Neural cell (in vitro differentiated cells): ENCODE data around the gene PLEKHM1. TPM values are rescaled to one million over a fixed set of nuclear protein-coding genes. Genes with fewer than 3 reads are reported as not detected.

Source experiments
- H2AFZ ChIP-seq: fragments of 200-600, 300-800 bp; sonication (generic), shearing (Covaris generic); 2 replicates; pipeline ENCODE4 v1.6.0; 2014; ENCODE audit warnings: low read depth, mild to moderate bottlenecking, antibody characterized with exemption, low read length, moderate library complexity
- H3F3A ChIP-seq: fragments of 200-600 bp; shearing (Covaris generic); 2 replicates; pipeline ENCODE4 v1.6.1; 2016; ENCODE audit warnings: mild to moderate bottlenecking, moderate library complexity, mixed read lengths, antibody characterized with exemption, low read length; ENCODE audit not compliant: insufficient read depth, poor library complexity, severe bottlenecking
- H3K27ac ChIP-seq: fragments of 200-600, 300-800 bp; sonication (generic), shearing (Covaris generic); 2 replicates; pipeline ENCODE4 v1.5.1; 2014; ENCODE audit warnings: mild to moderate bottlenecking, low read length, moderate library complexity
- H3K27me3 ChIP-seq: fragments of 300-800, 200-600 bp; sonication (generic), shearing (Covaris generic); 2 replicates; pipeline ENCODE4 v1.6.0; 2014; ENCODE audit warnings: mild to moderate bottlenecking, low read depth, low read length, moderate library complexity; ENCODE audit not compliant: insufficient read depth
- H3K36me3 ChIP-seq: fragments of 300-800, 200-600 bp; sonication (generic), shearing (Covaris generic); 2 replicates; pipeline ENCODE4 v1.5.1; 2014; ENCODE audit warnings: mild to moderate bottlenecking, antibody characterized with exemption, low read length, moderate library complexity; ENCODE audit not compliant: insufficient read depth
- H3K4me2 ChIP-seq: fragments of 300-800, 200-600 bp; sonication (generic), shearing (Covaris generic); 2 replicates; pipeline ENCODE4 v1.6.0; 2014; ENCODE audit warnings: mild to moderate bottlenecking, low read length
- H3K4me3 ChIP-seq: fragments of 300-800, 200-600 bp; sonication (generic), shearing (Covaris generic); 2 replicates; pipeline ENCODE4 v1.5.1; 2014; ENCODE audit warnings: mild to moderate bottlenecking, low read length, moderate library complexity
- H3K79me2 ChIP-seq: fragments of 200-600 bp; shearing (Covaris generic); replicated peaks from 2 replicates; pipeline ENCODE4 v1.6.0; 2014; ENCODE audit warnings: mild to moderate bottlenecking, low read length, moderate library complexity; ENCODE audit not compliant: insufficient read depth
- H3K9ac ChIP-seq: fragments of 300-800, 200-600 bp; sonication (generic), shearing (Covaris generic); 2 replicates; pipeline ENCODE4 v1.6.1; 2016; ENCODE audit warnings: mild to moderate bottlenecking, low read length, mixed read lengths
- H3K9me2 ChIP-seq: fragments of 200-600 bp; shearing (Covaris generic); 2 replicates; pipeline ENCODE4 v1.6.1; 2016; ENCODE audit warnings: mild to moderate bottlenecking, low read length, mixed read lengths; ENCODE audit not compliant: insufficient read depth
- H3K9me3 ChIP-seq: fragments of 200-600, 300-800 bp; sonication (generic), shearing (Covaris generic); 2 replicates; pipeline ENCODE4 v1.6.1; 2016; ENCODE audit warnings: mild to moderate bottlenecking, mixed run types, low read length, moderate library complexity, mixed read lengths
- H4K20me1 ChIP-seq: fragments of 200-600 bp; shearing (Covaris generic); 2 replicates; pipeline ENCODE4 v1.6.1; 2016; ENCODE audit warnings: mild to moderate bottlenecking, mixed run types; ENCODE audit not compliant: insufficient read depth
- EP300 ChIP-seq: fragments of 450-650 bp; conservative IDR thresholded peaks from 2 replicates; pipeline ENCODE4 v1.6.1; 2014; ENCODE audit warnings: antibody characterized with exemption, mild to moderate bottlenecking, moderate library complexity; ENCODE audit not compliant: poor library complexity, severe bottlenecking
- EZH2 ChIP-seq: fragments of 200-600, 300-800 bp; shearing (Covaris generic), sonication (generic); IDR thresholded peaks from 2 replicates; pipeline ENCODE4 v1.6.1; 2014; ENCODE audit warnings: antibody characterized with exemption, low read length, borderline replicate concordance, mild to moderate bottlenecking; ENCODE audit not compliant: insufficient read depth, poor library complexity, severe bottlenecking
- MXI1 ChIP-seq: fragments of 450-650 bp; conservative IDR thresholded peaks from 2 replicates; pipeline ENCODE4 v1.6.1; 2014; ENCODE audit warnings: antibody characterized with exemption, mild to moderate bottlenecking; ENCODE audit not compliant: poor library complexity, severe bottlenecking
- POLR2AphosphoS5 ChIP-seq: IDR thresholded peaks from 2 replicates; pipeline ENCODE4 v1.6.1; 2012
- RAD21 ChIP-seq: fragments of 450-650 bp; conservative IDR thresholded peaks from 2 replicates; pipeline ENCODE4 v1.6.1; 2014; ENCODE audit warnings: antibody characterized with exemption, mild to moderate bottlenecking, moderate library complexity
- SMC3 ChIP-seq: fragments of 450-650 bp; conservative IDR thresholded peaks from 2 replicates; pipeline ENCODE4 v1.6.1; 2014; ENCODE audit warnings: antibody characterized with exemption, mild to moderate bottlenecking, moderate library complexity; ENCODE audit not compliant: poor library complexity
- TAF1 ChIP-seq: IDR thresholded peaks from 2 replicates; pipeline ENCODE4 v1.6.1; 2012; ENCODE audit warnings: low read depth
- polyA plus RNA-seq: library from polyadenylated mRNA; depleted of rRNA; stranded (reverse); fragments of >200 nt; gene quantifications from 2 replicates; pipeline ENCODE4 v1.2.3, GENCODE V29; 2014
- TF ChIP-seq, protein P1 (sequence below): IDR thresholded peaks from 2 replicates; pipeline ENCODE4 v1.6.1; 2012; ENCODE audit warnings: borderline replicate concordance
- TF ChIP-seq, protein P2 (sequence below): fragments of 450-650 bp; IDR thresholded peaks from 2 replicates; pipeline ENCODE4 v1.5.1; 2014; ENCODE audit warnings: antibody characterized with exemption, mild to moderate bottlenecking, moderate library complexity; ENCODE audit not compliant: poor library complexity, severe bottlenecking

Gene PLEKHM1
- polyA plus RNA-seq, 1 donor from 2014 or later, result 3.1 TPM

DNA sequence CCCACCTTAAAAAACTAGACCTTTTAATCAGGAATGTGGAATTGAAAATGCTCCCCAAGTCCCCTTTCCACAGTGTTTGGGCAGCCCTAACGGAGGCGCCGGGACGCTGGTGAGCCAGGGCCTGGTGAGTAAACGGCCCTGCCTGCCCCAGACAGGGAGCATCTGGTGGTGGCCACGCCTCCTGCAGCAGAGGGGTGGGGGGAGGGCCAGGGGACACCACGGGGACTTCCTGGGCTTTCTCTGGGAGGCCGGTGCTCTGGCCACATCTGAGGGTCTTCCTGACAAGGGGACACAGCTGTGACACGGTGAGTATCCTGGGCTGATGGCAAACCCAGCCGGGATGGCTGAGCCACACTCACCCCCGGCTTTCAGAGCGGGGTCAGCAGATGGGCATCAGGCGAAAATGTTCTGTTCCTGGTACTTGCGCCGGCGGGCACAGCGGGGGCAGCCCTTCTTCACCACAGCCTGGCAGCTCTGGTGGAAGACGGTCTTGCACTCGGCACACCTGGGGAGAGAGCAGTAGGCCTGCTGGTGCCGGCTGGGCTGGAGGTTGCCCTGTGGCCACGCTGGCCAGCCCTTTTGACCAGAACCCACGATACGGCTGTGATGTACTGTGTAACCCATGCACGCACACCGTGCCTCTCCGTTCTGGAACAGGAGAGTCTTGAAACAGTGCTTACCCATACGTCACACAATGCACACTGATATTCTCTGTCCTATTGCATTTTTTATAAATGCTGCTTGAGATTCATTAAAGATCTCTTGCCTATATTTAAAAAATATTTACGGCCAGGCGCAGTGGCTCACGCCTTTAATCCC is 52.8 kb downstream of the PLEKHM1 start:
- no peaks in the 10 kb centered on the region for H3K79me2 ChIP-seq
- H3K4me3 ChIP-seq, result no peak overlapping the region
- TF ChIP-seq MXI1 (no peak), RAD21 (no peak), POLR2AphosphoS5 (no peak), SMC3 (no peak), TAF1 (no peak), EZH2 (no peak), EP300 (no peak)
- TF ChIP-seq, protein P1, sequence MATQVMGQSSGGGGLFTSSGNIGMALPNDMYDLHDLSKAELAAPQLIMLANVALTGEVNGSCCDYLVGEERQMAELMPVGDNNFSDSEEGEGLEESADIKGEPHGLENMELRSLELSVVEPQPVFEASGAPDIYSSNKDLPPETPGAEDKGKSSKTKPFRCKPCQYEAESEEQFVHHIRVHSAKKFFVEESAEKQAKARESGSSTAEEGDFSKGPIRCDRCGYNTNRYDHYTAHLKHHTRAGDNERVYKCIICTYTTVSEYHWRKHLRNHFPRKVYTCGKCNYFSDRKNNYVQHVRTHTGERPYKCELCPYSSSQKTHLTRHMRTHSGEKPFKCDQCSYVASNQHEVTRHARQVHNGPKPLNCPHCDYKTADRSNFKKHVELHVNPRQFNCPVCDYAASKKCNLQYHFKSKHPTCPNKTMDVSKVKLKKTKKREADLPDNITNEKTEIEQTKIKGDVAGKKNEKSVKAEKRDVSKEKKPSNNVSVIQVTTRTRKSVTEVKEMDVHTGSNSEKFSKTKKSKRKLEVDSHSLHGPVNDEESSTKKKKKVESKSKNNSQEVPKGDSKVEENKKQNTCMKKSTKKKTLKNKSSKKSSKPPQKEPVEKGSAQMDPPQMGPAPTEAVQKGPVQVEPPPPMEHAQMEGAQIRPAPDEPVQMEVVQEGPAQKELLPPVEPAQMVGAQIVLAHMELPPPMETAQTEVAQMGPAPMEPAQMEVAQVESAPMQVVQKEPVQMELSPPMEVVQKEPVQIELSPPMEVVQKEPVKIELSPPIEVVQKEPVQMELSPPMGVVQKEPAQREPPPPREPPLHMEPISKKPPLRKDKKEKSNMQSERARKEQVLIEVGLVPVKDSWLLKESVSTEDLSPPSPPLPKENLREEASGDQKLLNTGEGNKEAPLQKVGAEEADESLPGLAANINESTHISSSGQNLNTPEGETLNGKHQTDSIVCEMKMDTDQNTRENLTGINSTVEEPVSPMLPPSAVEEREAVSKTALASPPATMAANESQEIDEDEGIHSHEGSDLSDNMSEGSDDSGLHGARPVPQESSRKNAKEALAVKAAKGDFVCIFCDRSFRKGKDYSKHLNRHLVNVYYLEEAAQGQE, result no peak
- TF ChIP-seq, protein P2, sequence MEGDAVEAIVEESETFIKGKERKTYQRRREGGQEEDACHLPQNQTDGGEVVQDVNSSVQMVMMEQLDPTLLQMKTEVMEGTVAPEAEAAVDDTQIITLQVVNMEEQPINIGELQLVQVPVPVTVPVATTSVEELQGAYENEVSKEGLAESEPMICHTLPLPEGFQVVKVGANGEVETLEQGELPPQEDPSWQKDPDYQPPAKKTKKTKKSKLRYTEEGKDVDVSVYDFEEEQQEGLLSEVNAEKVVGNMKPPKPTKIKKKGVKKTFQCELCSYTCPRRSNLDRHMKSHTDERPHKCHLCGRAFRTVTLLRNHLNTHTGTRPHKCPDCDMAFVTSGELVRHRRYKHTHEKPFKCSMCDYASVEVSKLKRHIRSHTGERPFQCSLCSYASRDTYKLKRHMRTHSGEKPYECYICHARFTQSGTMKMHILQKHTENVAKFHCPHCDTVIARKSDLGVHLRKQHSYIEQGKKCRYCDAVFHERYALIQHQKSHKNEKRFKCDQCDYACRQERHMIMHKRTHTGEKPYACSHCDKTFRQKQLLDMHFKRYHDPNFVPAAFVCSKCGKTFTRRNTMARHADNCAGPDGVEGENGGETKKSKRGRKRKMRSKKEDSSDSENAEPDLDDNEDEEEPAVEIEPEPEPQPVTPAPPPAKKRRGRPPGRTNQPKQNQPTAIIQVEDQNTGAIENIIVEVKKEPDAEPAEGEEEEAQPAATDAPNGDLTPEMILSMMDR, result no peak
- H3K4me2 ChIP-seq, result no peak overlapping the region
- no peaks in the 10 kb centered on the region for H4K20me1 ChIP-seq
- H3K27ac ChIP-seq, result no peak overlapping the region
- no peaks in the 10 kb centered on the region for H3K9me2 ChIP-seq
- H3K27me3 ChIP-seq, result peaks cover 13% of the 10 kb centered on the region
- no peaks in the 10 kb centered on the region for H3K9me3 ChIP-seq
- H3K9ac ChIP-seq, result no peak overlapping the region
- no peaks in the 10 kb centered on the region for H3K36me3 ChIP-seq
- no peak overlapping the region for H2AFZ ChIP-seq
- H3F3A ChIP-seq, result no peaks in the 10 kb centered on the region

DNA sequence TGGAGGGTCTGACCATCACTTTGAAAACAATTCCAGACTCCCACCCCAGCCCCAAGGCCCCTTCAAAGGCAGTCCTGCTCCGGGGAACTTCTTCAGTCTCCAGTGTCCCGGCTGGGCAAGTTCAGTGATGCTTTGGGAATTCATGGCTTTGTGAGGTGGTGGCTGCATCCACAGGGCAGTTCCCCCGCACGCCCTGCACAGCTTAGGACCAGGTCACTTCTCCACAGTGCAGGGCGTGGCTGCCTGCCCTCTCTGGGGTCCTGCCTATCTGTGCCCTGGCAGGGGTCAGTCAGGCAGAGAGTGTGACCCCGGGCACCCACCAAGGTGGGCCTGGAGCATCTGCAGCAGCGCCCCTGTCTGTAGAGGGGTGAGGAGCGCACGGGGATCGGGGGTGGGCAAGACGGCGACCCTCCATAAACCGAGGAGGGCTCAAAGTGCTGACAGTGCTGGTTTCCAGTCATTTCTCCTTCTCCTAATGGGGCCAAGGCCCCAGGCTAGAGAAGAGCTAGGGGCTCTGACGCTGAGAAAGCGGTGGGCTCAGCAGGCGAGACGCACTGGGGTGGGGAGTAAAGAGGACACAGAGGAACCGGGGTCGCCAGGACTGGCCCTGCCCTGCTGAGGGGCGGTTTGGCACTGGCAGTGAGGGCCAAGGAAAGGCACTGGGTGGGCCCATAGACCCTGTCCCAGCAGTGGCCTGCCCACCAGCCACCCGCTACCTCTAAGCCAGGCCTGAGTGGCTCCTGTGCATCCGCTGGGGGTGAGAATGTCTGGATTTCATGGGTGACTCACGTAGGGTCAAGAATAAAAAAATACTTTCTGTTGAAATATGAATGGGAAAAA is 53.7 kb downstream of the PLEKHM1 start:
- Histone ChIP-seq H3K4me3 (no peak overlapping the region), H3K9me2 (no peaks in the 10 kb centered on the region), H3K9ac (no peak overlapping the region), H3K36me3 (no peaks in the 10 kb centered on the region), H3K9me3 (no peaks in the 10 kb centered on the region), H3K79me2 (no peaks in the 10 kb centered on the region), H3K27ac (no peak overlapping the region), H3K27me3 (peaks cover 20% of the 10 kb centered on the region), H3K4me2 (no peak overlapping the region), H4K20me1 (no peaks in the 10 kb centered on the region), H2AFZ (no peak overlapping the region), H3F3A (no peaks in the 10 kb centered on the region)
- TF ChIP-seq, protein P2, result no peak
- TF ChIP-seq TAF1 (no peak), EZH2 (no peak), MXI1 (no peak), RAD21 (no peak), EP300 (no peak)
- TF ChIP-seq, protein P1, result no peak
